ENCODE measurements around the gene CTSF.

Gene CTSF

GRCh38 chr11:66568124-66568916 lies at the start of gene CTSF:
Gene CTSF, minus strand, starts transcription at chr11:66568606. Its CDS starts 120 bp downstream, at chr11:66568486.
- no peak within 1 kb of the TSS; the same call in 1 of the 2 replicates for H2AFZ ChIP-seq (ENCODE audit: low read length)
- peak within 1 kb of the TSS; percentile 62 for H3K4me3 ChIP-seq (ENCODE audit: low read depth, low read length, poor library complexity, severe bottlenecking)
- peaks cover 10% of the 10 kb centered on the region for H3K4me1 ChIP-seq (ENCODE audit: insufficient read depth, low read length, severe bottlenecking)
- no peaks in the 10 kb centered on the region for H3K79me2 ChIP-seq (ENCODE audit: insufficient read depth, low read length)
- H3K27me3 ChIP-seq (ENCODE audit: insufficient read depth, low read length) = peaks cover 11% of the 10 kb centered on the region; the same call in 1 of the 2 replicates
- no peaks in the 10 kb centered on the region for H4K20me1 ChIP-seq (ENCODE audit: insufficient read depth, low read length)
- H3K9me3 ChIP-seq (ENCODE audit: low read length) = no peaks in the 10 kb centered on the region
- no peaks in the 10 kb centered on the region for H3K36me3 ChIP-seq (ENCODE audit: insufficient read depth, low read length)
- H3K9me2 ChIP-seq (ENCODE audit: low read depth, low read length) = no peaks in the 10 kb centered on the region
- peak within 1 kb of the TSS; percentile 79 for H3K4me2 ChIP-seq (ENCODE audit: low read length)
- no peak within 1 kb of the TSS for H3K27ac ChIP-seq (ENCODE audit: low read depth, low read length, poor library complexity, severe bottlenecking)
- H3K9ac ChIP-seq (ENCODE audit: low read length) = peak within 1 kb of the TSS; percentile 45; the same call in 1 of the 2 replicates
- TF ChIP-seq EZH2 (IDR thresholded peaks at IDR 0.05; ENCODE audit: borderline replicate concordance, low read length) (no peak), CTCF (IDR thresholded peaks at IDR 0.05; ENCODE audit: low read length) (no peak)
- no peaks in the 10 kb centered on the region for H3F3A ChIP-seq (ENCODE audit: insufficient read depth, low read length)

- peaks cover 49% of the 10 kb centered on the region for H3K36me3 ChIP-seq (ENCODE audit: insufficient read depth, low read length)
- no peak overlapping the region for H2AFZ ChIP-seq (ENCODE audit: low read length)
- H3F3A ChIP-seq (ENCODE audit: insufficient read depth, low read length) = no peaks in the 10 kb centered on the region
- no peaks in the 10 kb centered on the region for H3K9me2 ChIP-seq (ENCODE audit: low read depth, low read length)
- peak overlapping the region; percentile 89 for H3K4me2 ChIP-seq (ENCODE audit: low read length)
- peaks cover 58% of the 10 kb centered on the region for H3K79me2 ChIP-seq (ENCODE audit: insufficient read depth, low read length)
- H4K20me1 ChIP-seq (ENCODE audit: insufficient read depth, low read length) = no peaks in the 10 kb centered on the region
- no peaks in the 10 kb centered on the region for H3K27me3 ChIP-seq (ENCODE audit: insufficient read depth, low read length)
- H3K9ac ChIP-seq (ENCODE audit: low read length) = peak overlapping the region; percentile 83
- H3K4me1 ChIP-seq (ENCODE audit: insufficient read depth, low read length, severe bottlenecking) = peaks cover 53% of the 10 kb centered on the region
- H3K27ac ChIP-seq (ENCODE audit: low read depth, low read length, poor library complexity, severe bottlenecking) = peak overlapping the region; percentile 71
- no peaks in the 10 kb centered on the region for H3K9me3 ChIP-seq (ENCODE audit: low read length)
- TF ChIP-seq EZH2 (IDR thresholded peaks at IDR 0.05; ENCODE audit: borderline replicate concordance, low read length) (no peak), CTCF (IDR thresholded peaks at IDR 0.05; ENCODE audit: low read length) (no peak)
- peak overlapping the region; percentile 81 for H3K4me3 ChIP-seq (ENCODE audit: low read depth, low read length, poor library complexity, severe bottlenecking)
Measured at GRCh38 chr11:66617155-66617834, 48.9 kb upstream of the CTSF start.

- peak within 1 kb of the TSS; percentile 72 for H3K27ac ChIP-seq (ENCODE audit: low read depth, low read length, poor library complexity, severe bottlenecking)
- no peaks in the 10 kb centered on the region for H3K27me3 ChIP-seq (ENCODE audit: insufficient read depth, low read length)
- no peaks in the 10 kb centered on the region for H4K20me1 ChIP-seq (ENCODE audit: insufficient read depth, low read length)
- no peak for TF ChIP-seq CTCF (IDR thresholded peaks at IDR 0.05; ENCODE audit: low read length)
- TF ChIP-seq EZH2 (IDR thresholded peaks at IDR 0.05; ENCODE audit: borderline replicate concordance, low read length) = no peak
- peaks cover 51% of the 10 kb centered on the region for H3K79me2 ChIP-seq (ENCODE audit: insufficient read depth, low read length)
- no peak within 1 kb of the TSS for H2AFZ ChIP-seq (ENCODE audit: low read length)
- H3K9ac ChIP-seq (ENCODE audit: low read length) = peak within 1 kb of the TSS; percentile 83
- H3K4me1 ChIP-seq (ENCODE audit: insufficient read depth, low read length, severe bottlenecking) = peaks cover 49% of the 10 kb centered on the region
- H3K9me3 ChIP-seq (ENCODE audit: low read length) = no peaks in the 10 kb centered on the region
- H3K9me2 ChIP-seq (ENCODE audit: low read depth, low read length) = no peaks in the 10 kb centered on the region
- peaks cover 42% of the 10 kb centered on the region for H3K36me3 ChIP-seq (ENCODE audit: insufficient read depth, low read length)
- no peaks in the 10 kb centered on the region for H3F3A ChIP-seq (ENCODE audit: insufficient read depth, low read length)
- H3K4me3 ChIP-seq (ENCODE audit: low read depth, low read length, poor library complexity, severe bottlenecking) = peak within 1 kb of the TSS; percentile 81
- H3K4me2 ChIP-seq (ENCODE audit: low read length) = peak within 1 kb of the TSS; percentile 89
Measured at GRCh38 chr11:66616379-66617154, 48.2 kb upstream of the CTSF start, which contains the start of gene RBM14. Gene RBM14, plus strand, starts transcription at chr11:66616630. Its CDS starts 91 bp downstream, at chr11:66616721.
